Upper lobe of left lung (tissue), 4 donors: Measurements from ENCODE around the gene FBXO9.

Source experiments
- CTCF ChIP-seq, 6 experiments: fragments of 450-650 bp in 4 of 6; fragments of 200-600 bp in 2 of 6; sonication (generic) in 2 of 6; IDR thresholded peaks; one replicate each; pipeline ENCODE4 v1.5.1; 2016 to 2019; ENCODE audit warnings: antibody characterized with exemption in 6 of 6
- POLR2AphosphoS5 ChIP-seq, 2 donors: sonication (generic); formaldehyde crosslinking; IDR thresholded peaks; one replicate each; pipeline ENCODE4 v1.5.1; 2017; ENCODE audit warnings: antibody characterized with exemption in 2 of 2

GRCh38 chr6:53104916-53105315, 39.7 kb downstream of the FBXO9 start:
- TF ChIP-seq CTCF (IDR thresholded peaks at IDR 0.05) (no peak), POLR2AphosphoS5 (IDR thresholded peaks at IDR 0.05) (no peak)
